SK-N-SH treated with all-trans-retinoic acid at 6 μM for 48 hours (cell line): ENCODE data around the gene DCST2.

Experiments
- ATAC-seq: fragments of 200-7000 bp; cut with Tn5 transposase; 3 replicates; pipeline ENCODE4 v1.9.1; 2020; ENCODE audit warnings: mild to moderate bottlenecking, moderate library complexity
- ARNTL ChIP-seq: fragments of 450-650 bp; formaldehyde crosslinking; IDR thresholded peaks from 2 replicates; pipeline ENCODE4 v1.5.0; 2020; ENCODE audit warnings: low read depth, mild to moderate bottlenecking, moderate library complexity, borderline replicate concordance
- BACH2 ChIP-seq: fragments of 250-450 bp; sonication (Bioruptor Pico); IDR thresholded peaks from 2 replicates; pipeline ENCODE4 v1.9.0; 2021; ENCODE audit warnings: mild to moderate bottlenecking, borderline replicate concordance
- CSDC2 ChIP-seq: fragments of 250-450 bp; sonication (Bioruptor Pico); IDR thresholded peaks from 2 replicates; pipeline ENCODE4 v1.5.0; 2020; ENCODE audit warnings: mild to moderate bottlenecking, moderate library complexity
- CSRNP3 ChIP-seq: fragments of 250-450 bp; sonication (Bioruptor Pico); IDR thresholded peaks from 2 replicates; pipeline ENCODE4 v1.5.1; 2021; ENCODE audit warnings: mild to moderate bottlenecking, moderate library complexity
- ESRRG ChIP-seq: fragments of 250-450 bp; sonication (Bioruptor Pico); IDR thresholded peaks from 2 replicates; pipeline ENCODE4 v1.6.1; 2021; ENCODE audit warnings: mild to moderate bottlenecking
- GLIS3 ChIP-seq: fragments of 250-450 bp; sonication (Bioruptor Pico); IDR thresholded peaks from 2 replicates; pipeline ENCODE4 v1.5.0; 2020; ENCODE audit warnings: mild to moderate bottlenecking, moderate library complexity
- ISL1 ChIP-seq: fragments of 250-450 bp; sonication (Bioruptor Pico); IDR thresholded peaks from 2 replicates; pipeline ENCODE4 v2.1.2; 2022; ENCODE audit warnings: mild to moderate bottlenecking, moderate library complexity
- OSR1 ChIP-seq: fragments of 250-450 bp; sonication (Bioruptor Pico); IDR thresholded peaks from 2 replicates; pipeline ENCODE4 v1.8.0; 2022; ENCODE audit warnings: moderate library complexity, mild to moderate bottlenecking, inconsistent platforms
- PATZ1 ChIP-seq: fragments of 250-450 bp; sonication (Bioruptor Pico); IDR thresholded peaks from 2 replicates; pipeline ENCODE4 v1.8.0; 2020; ENCODE audit warnings: mild to moderate bottlenecking, moderate library complexity, borderline replicate concordance
- POU6F1 ChIP-seq: fragments of 250-450 bp; sonication (Bioruptor Pico); IDR thresholded peaks from 2 replicates; pipeline ENCODE4 v1.8.0; 2021; ENCODE audit warnings: low read depth, mild to moderate bottlenecking, moderate library complexity, borderline replicate concordance
- PPARA ChIP-seq: fragments of 250-450 bp; sonication (Bioruptor Pico); IDR thresholded peaks from 2 replicates; pipeline ENCODE4 v1.5.0; 2020; ENCODE audit warnings: mild to moderate bottlenecking, borderline replicate concordance
- RARB ChIP-seq: fragments of 250-450 bp; sonication (Bioruptor Pico); IDR thresholded peaks from 2 replicates; pipeline ENCODE4 v1.8.0; 2021; ENCODE audit warnings: mild to moderate bottlenecking, moderate library complexity
- SNAI2 ChIP-seq: fragments of 250-450 bp; sonication (Bioruptor Pico); IDR thresholded peaks from 2 replicates; pipeline ENCODE4 v1.5.0; 2020; ENCODE audit warnings: mild to moderate bottlenecking, moderate library complexity
- TCF4 ChIP-seq: fragments of 250-450 bp; sonication (Bioruptor Pico); IDR thresholded peaks from 2 replicates; pipeline ENCODE4 v1.8.0; 2021; ENCODE audit warnings: mild to moderate bottlenecking, moderate library complexity, borderline replicate concordance
- TOX ChIP-seq: fragments of 250-450 bp; sonication (Bioruptor Pico); IDR thresholded peaks from 2 replicates; pipeline ENCODE4 v1.8.0; 2021; ENCODE audit warnings: mild to moderate bottlenecking, moderate library complexity, borderline replicate concordance
- TSHZ2 ChIP-seq: fragments of 250-450 bp; sonication (Bioruptor Pico); IDR thresholded peaks from 2 replicates; pipeline ENCODE4 v1.5.0; 2020; ENCODE audit warnings: mild to moderate bottlenecking, moderate library complexity
- ZC3H10 ChIP-seq: fragments of 250-450 bp; sonication (Bioruptor Pico); IDR thresholded peaks from 2 replicates; pipeline ENCODE4 v1.5.1; 2021; ENCODE audit warnings: mild to moderate bottlenecking, moderate library complexity
- ZFP3 ChIP-seq: fragments of 250-450 bp; sonication (Bioruptor Pico); IDR thresholded peaks from 2 replicates; pipeline ENCODE4 v1.5.0; 2020; ENCODE audit warnings: mild to moderate bottlenecking, moderate library complexity
- ZFP30 ChIP-seq: fragments of 450-650 bp; formaldehyde crosslinking; IDR thresholded peaks from 2 replicates; pipeline ENCODE4 v1.5.0; 2022; ENCODE audit warnings: mild to moderate bottlenecking, moderate library complexity
- ZNF565 ChIP-seq: fragments of 450-650 bp; formaldehyde crosslinking; conservative IDR thresholded peaks from 2 replicates; pipeline ENCODE4 v1.5.0; 2020; ENCODE audit warnings: low read depth, mild to moderate bottlenecking, moderate library complexity
- ZNF70 ChIP-seq: fragments of 450-650 bp; formaldehyde crosslinking; IDR thresholded peaks from 2 replicates; pipeline ENCODE4 v1.5.0; 2020; ENCODE audit warnings: mild to moderate bottlenecking, moderate library complexity

DCST2 gene

GRCh38 chr1:154994269-154994587 lies 39.4 kb downstream of the DCST2 start (continued):
- TF ChIP-seq CSRNP3 (CRISPR knock-in tag) = no peak
- no peak for TF ChIP-seq ZC3H10 (CRISPR knock-in tag)
- no peak for TF ChIP-seq PATZ1 (CRISPR knock-in tag)

GRCh38 chr1:154993572-154994268 lies 39.9 kb downstream of the DCST2 start, which contains the start of gene LENEP:
Gene LENEP, plus strand, starts transcription at chr1:154993586. Its CDS starts 22 bp downstream, at chr1:154993608.
- TF ChIP-seq ZFP3 (no peak), GLIS3 (CRISPR knock-in tag) (no peak)

GRCh38 chr1:154992721-154993571 lies 40.6 kb downstream of the DCST2 start:
- TF ChIP-seq OSR1 (CRISPR knock-in tag) (no peak), TSHZ2 (CRISPR knock-in tag) (no peak), ZFP30 (no peak), ESRRG (no peak), PPARA (CRISPR knock-in tag) (no peak), POU6F1 (CRISPR knock-in tag) (no peak), ZNF565 (CRISPR knock-in tag) (no peak), SNAI2 (no peak), BACH2 (no peak), TCF4 (CRISPR knock-in tag) (no peak), ARNTL (CRISPR knock-in tag) (no peak), ZNF70 (CRISPR knock-in tag) (no peak), ZC3H10 (CRISPR knock-in tag) (no peak)
- peak; percentile 61 for ATAC-seq

More at GRCh38 chr1:154993572-154994268, 39.9 kb downstream of the DCST2 start, which contains the start of gene LENEP:
- no peak; the same call in 1 of the 3 replicates for ATAC-seq

GRCh38 chr1:154990276-154990675 lies 43.3 kb downstream of the DCST2 start:
- no peak for ATAC-seq
- TF ChIP-seq ISL1 (CRISPR knock-in tag) = no peak
- TF ChIP-seq ZNF70 (CRISPR knock-in tag) = no peak
- TF ChIP-seq TOX (CRISPR knock-in tag) = no peak
- no peak for TF ChIP-seq GLIS3 (CRISPR knock-in tag)
- TF ChIP-seq CSDC2 (CRISPR knock-in tag) = no peak
- TF ChIP-seq RARB (CRISPR knock-in tag) = no peak
- no peak for TF ChIP-seq ZFP30
- no peak for TF ChIP-seq TSHZ2 (CRISPR knock-in tag)
- no peak for TF ChIP-seq BACH2
- TF ChIP-seq POU6F1 (CRISPR knock-in tag) = no peak
- TF ChIP-seq ARNTL (CRISPR knock-in tag) = no peak
- no peak for TF ChIP-seq OSR1 (CRISPR knock-in tag)
- TF ChIP-seq TCF4 (CRISPR knock-in tag) = no peak
- TF ChIP-seq PPARA (CRISPR knock-in tag) = no peak
